ENCODE data around the gene LRRC1.

The LRRC1 gene

DNA sequence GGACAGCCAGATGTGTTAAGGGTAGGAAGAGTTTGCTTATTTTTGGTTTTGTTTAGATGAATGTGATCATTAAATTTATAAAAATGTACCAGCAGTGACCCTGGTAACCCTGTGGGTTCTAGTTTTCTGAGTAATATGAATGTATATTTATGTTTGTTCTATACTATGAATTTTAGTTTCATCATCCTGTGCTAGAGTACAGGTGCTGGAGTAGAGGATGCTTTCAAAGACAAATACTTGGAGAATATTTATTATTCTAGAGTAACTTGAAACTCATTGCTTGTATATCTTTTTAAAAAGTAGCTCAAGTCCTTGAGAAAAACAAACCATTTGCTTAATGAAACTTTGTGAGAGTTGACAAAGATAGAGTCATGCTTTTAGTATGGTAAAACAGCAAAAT is 7.8 kb downstream of the LRRC1 start:
- Histone ChIP-seq H2BK12ac (ENCODE audit: low read length in 2 of 2) (no peak overlapping the region), H2BK15ac (ENCODE audit: low read depth, poor library complexity, severe bottlenecking) (no peak overlapping the region), H3K27me3 (ENCODE audit: control insufficient read depth in 1 of 2, insufficient read depth in 1 of 2, low read length in 2 of 2) (no peaks in the 10 kb centered on the region), H3K9ac (ENCODE audit: low read length) (no peak overlapping the region), H3K4me3 (ENCODE audit: insufficient read depth in 1 of 2, low read depth in 1 of 2, low read length in 2 of 2) (no peak overlapping the region), H3K79me1 (replicated peaks; ENCODE audit: low read length, poor library complexity, severe bottlenecking) (peaks cover 36% of the 10 kb centered on the region), H3K27ac (ENCODE audit: low read length, poor library complexity, severe bottlenecking) (no peak overlapping the region), H3K4me1 (ENCODE audit: control insufficient read depth, insufficient read depth, low read depth, low read length) (peaks cover 6% of the 10 kb centered on the region), H2BK5ac (ENCODE audit: low read depth, low read length, poor library complexity, severe bottlenecking) (no peak overlapping the region), H3K36me3 (ENCODE audit: control insufficient read depth in 1 of 2, insufficient read depth in 2 of 2, low read depth in 1 of 2, low read length in 2 of 2) (no peaks in the 10 kb centered on the region), H3K23ac (ENCODE audit: low read length in 2 of 2) (no peak overlapping the region), H3K9me3 (ENCODE audit: control insufficient read depth, low read length) (no peaks in the 10 kb centered on the region), H2BK120ac (ENCODE audit: low read depth, low read length) (no peak overlapping the region), H4K8ac (ENCODE audit: low read length) (no peak overlapping the region), H4K91ac (ENCODE audit: low read length) (no peak overlapping the region), H2AFZ (ENCODE audit: low read depth, low read length) (no peak overlapping the region), H3K14ac (ENCODE audit: low read length in 2 of 2) (no peak overlapping the region), H3K4me2 (ENCODE audit: low read length, poor library complexity, severe bottlenecking) (peak overlapping the region; percentile 0), H3K4ac (ENCODE audit: low read depth in 1 of 2, low read length in 2 of 2) (no peak overlapping the region), H2AK5ac (ENCODE audit: low read length, severe bottlenecking) (no peak overlapping the region), H3K18ac (ENCODE audit: low read depth in 1 of 2, low read length in 2 of 2) (no peak overlapping the region)
- DNase-seq: no peak

DNA sequence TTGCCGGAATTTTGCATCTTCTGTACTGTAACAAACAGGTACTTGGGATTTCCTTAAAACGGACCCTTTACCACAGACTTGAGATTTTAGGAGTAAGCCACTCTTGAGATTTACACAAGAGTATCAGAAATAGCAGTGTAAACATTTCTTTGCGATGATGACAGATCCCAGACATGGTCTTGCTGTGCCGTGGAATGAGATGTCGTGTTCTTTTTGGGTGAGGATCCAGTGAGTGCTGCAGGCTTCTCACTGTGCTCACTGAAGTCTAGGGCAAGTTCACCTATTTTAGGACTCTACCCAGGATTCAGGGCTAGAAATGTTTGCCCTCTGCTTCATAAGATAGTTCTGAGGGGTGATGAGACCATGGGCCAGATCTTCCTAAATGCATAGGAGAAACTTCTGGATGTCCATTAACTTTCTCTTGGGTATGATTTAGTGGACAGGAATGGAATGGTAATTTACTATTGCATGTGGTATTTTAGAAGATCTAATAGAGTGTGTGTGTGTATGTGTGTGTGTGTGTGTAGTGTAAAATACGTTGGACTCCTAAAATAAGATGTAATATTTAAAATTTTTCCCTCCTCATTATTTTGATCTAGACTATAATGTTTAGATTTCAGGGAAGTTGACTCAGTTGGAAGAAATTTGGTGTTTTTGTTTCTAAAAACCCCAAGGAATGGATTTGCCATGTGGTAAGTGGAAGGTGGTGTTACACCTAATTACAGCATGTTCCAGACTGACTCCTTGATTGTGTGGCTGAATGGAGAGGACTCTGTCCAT is 8.5 kb downstream of the LRRC1 start:
- H3K23ac ChIP-seq (ENCODE audit: low read length in 2 of 2): no peak overlapping the region
- peak overlapping the region; percentile 0 for H3K4me2 ChIP-seq (ENCODE audit: low read length, poor library complexity, severe bottlenecking)
- H2BK5ac ChIP-seq (ENCODE audit: low read depth, low read length, poor library complexity, severe bottlenecking): no peak overlapping the region
- peak overlapping the region; percentile 59 for H2AK5ac ChIP-seq (ENCODE audit: low read length, severe bottlenecking)
- H2BK120ac ChIP-seq (ENCODE audit: low read depth, low read length): no peak overlapping the region
- no peak overlapping the region for H3K9ac ChIP-seq (ENCODE audit: low read length)
- peak; percentile 44 for DNase-seq
- H3K4ac ChIP-seq (ENCODE audit: low read depth in 1 of 2, low read length in 2 of 2): no peak overlapping the region
- no peak overlapping the region for H2AFZ ChIP-seq (ENCODE audit: low read depth, low read length)
- H3K9me3 ChIP-seq (ENCODE audit: control insufficient read depth, low read length): no peaks in the 10 kb centered on the region
- H3K14ac ChIP-seq (ENCODE audit: low read length in 2 of 2): no peak overlapping the region
- peaks cover 40% of the 10 kb centered on the region for H3K79me1 ChIP-seq (replicated peaks; ENCODE audit: low read length, poor library complexity, severe bottlenecking)
- H4K8ac ChIP-seq (ENCODE audit: low read length): no peak overlapping the region
- H3K27me3 ChIP-seq (ENCODE audit: control insufficient read depth in 1 of 2, insufficient read depth in 1 of 2, low read length in 2 of 2): no peaks in the 10 kb centered on the region
- no peak overlapping the region for H3K27ac ChIP-seq (ENCODE audit: low read length, poor library complexity, severe bottlenecking)
- WGBS: 44% methylated on average over 4 of the region's 6 CpGs
- no peak overlapping the region for H2BK12ac ChIP-seq (ENCODE audit: low read length in 2 of 2)
- H2BK15ac ChIP-seq (ENCODE audit: low read depth, poor library complexity, severe bottlenecking): no peak overlapping the region
- no peaks in the 10 kb centered on the region for H3K36me3 ChIP-seq (ENCODE audit: control insufficient read depth in 1 of 2, insufficient read depth in 2 of 2, low read depth in 1 of 2, low read length in 2 of 2)
- H4K91ac ChIP-seq (ENCODE audit: low read length): no peak overlapping the region
- H3K4me1 ChIP-seq (ENCODE audit: control insufficient read depth, insufficient read depth, low read depth, low read length): peaks cover 6% of the 10 kb centered on the region
- no peak overlapping the region for H3K4me3 ChIP-seq (ENCODE audit: insufficient read depth in 1 of 2, low read depth in 1 of 2, low read length in 2 of 2)
- H3K18ac ChIP-seq (ENCODE audit: low read depth in 1 of 2, low read length in 2 of 2): no peak overlapping the region

DNA sequence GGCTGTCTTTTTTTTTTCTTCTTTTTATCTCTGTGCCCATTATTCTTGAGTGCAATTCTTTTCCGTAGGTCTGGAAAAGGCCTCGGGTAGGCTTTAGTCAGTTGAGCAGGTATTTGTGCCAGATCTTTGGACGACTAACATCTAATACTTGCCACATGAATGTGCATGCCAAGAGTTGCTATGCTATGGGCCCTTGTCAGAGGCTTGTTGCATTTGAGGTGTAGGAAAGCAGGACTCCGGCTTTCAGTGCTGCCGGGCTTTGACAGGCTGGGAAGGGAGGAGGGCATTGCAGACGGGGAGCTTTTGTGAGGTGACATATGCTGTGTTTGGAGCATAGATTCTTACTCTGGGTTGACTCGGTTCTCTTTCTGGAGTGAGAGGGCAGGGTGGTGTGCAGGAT is 10.2 kb downstream of the LRRC1 start:
- H3K4me2 ChIP-seq (ENCODE audit: low read length, poor library complexity, severe bottlenecking): no peak overlapping the region
- no peak overlapping the region for H3K14ac ChIP-seq (ENCODE audit: low read length in 2 of 2)
- no peak overlapping the region for H3K27ac ChIP-seq (ENCODE audit: low read length, poor library complexity, severe bottlenecking)
- WGBS: 96% methylated on average over 6 of the region's 7 CpGs
- H4K91ac ChIP-seq (ENCODE audit: low read length): no peak overlapping the region
- no peak overlapping the region for H2BK120ac ChIP-seq (ENCODE audit: low read depth, low read length)
- no peak overlapping the region for H3K9ac ChIP-seq (ENCODE audit: low read length)
- H3K27me3 ChIP-seq (ENCODE audit: control insufficient read depth in 1 of 2, insufficient read depth in 1 of 2, low read length in 2 of 2): no peaks in the 10 kb centered on the region
- H4K8ac ChIP-seq (ENCODE audit: low read length): no peak overlapping the region
- H3K36me3 ChIP-seq (ENCODE audit: control insufficient read depth in 1 of 2, insufficient read depth in 2 of 2, low read depth in 1 of 2, low read length in 2 of 2): no peaks in the 10 kb centered on the region
- H2BK12ac ChIP-seq (ENCODE audit: low read length in 2 of 2): no peak overlapping the region
- H3K4ac ChIP-seq (ENCODE audit: low read depth in 1 of 2, low read length in 2 of 2): no peak overlapping the region
- H3K18ac ChIP-seq (ENCODE audit: low read depth in 1 of 2, low read length in 2 of 2): no peak overlapping the region
- no peak overlapping the region for H2BK5ac ChIP-seq (ENCODE audit: low read depth, low read length, poor library complexity, severe bottlenecking)
- H3K23ac ChIP-seq (ENCODE audit: low read length in 2 of 2): no peak overlapping the region
- H3K4me3 ChIP-seq (ENCODE audit: insufficient read depth in 1 of 2, low read depth in 1 of 2, low read length in 2 of 2): no peak overlapping the region
- no peaks in the 10 kb centered on the region for H3K9me3 ChIP-seq (ENCODE audit: control insufficient read depth, low read length)
- H3K4me1 ChIP-seq (ENCODE audit: control insufficient read depth, insufficient read depth, low read depth, low read length): peaks cover 6% of the 10 kb centered on the region
- peaks cover 39% of the 10 kb centered on the region for H3K79me1 ChIP-seq (replicated peaks; ENCODE audit: low read length, poor library complexity, severe bottlenecking)
- DNase-seq: no peak
- no peak overlapping the region for H2BK15ac ChIP-seq (ENCODE audit: low read depth, poor library complexity, severe bottlenecking)
- H2AFZ ChIP-seq (ENCODE audit: low read depth, low read length): no peak overlapping the region
- no peak overlapping the region for H2AK5ac ChIP-seq (ENCODE audit: low read length, severe bottlenecking)

DNA sequence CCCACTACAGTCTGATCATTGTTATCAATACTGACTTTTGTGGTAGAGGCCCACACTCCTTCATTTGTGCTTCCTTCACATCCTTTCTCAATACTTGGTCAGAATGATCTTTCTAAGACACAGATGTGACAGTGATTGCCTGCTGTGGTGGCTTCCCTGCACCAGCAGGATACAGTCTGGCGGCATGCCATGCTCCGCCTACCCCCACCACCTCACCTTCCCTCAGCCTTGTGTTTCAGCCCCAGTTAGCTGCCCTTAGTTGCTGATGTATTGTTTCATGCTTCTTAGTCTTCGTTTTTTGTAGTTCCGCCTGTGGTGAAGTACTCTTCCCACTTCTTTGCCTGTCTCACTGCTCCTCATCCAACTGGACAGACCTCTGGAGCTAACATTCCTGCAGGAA is 10.9 kb downstream of the LRRC1 start:
- H3K27me3 ChIP-seq (ENCODE audit: control insufficient read depth in 1 of 2, insufficient read depth in 1 of 2, low read length in 2 of 2): no peaks in the 10 kb centered on the region
- H3K4ac ChIP-seq (ENCODE audit: low read depth in 1 of 2, low read length in 2 of 2): no peak overlapping the region
- H3K14ac ChIP-seq (ENCODE audit: low read length in 2 of 2): no peak overlapping the region
- no peaks in the 10 kb centered on the region for H3K9me3 ChIP-seq (ENCODE audit: control insufficient read depth, low read length)
- peaks cover 39% of the 10 kb centered on the region for H3K79me1 ChIP-seq (replicated peaks; ENCODE audit: low read length, poor library complexity, severe bottlenecking)
- H4K91ac ChIP-seq (ENCODE audit: low read length): peak overlapping the region; percentile 83
- no peak overlapping the region for H2BK120ac ChIP-seq (ENCODE audit: low read depth, low read length)
- H3K9ac ChIP-seq (ENCODE audit: low read length): no peak overlapping the region
- no peak overlapping the region for H3K4me2 ChIP-seq (ENCODE audit: low read length, poor library complexity, severe bottlenecking)
- no peak overlapping the region for H2AFZ ChIP-seq (ENCODE audit: low read depth, low read length)
- no peak overlapping the region for H2BK5ac ChIP-seq (ENCODE audit: low read depth, low read length, poor library complexity, severe bottlenecking)
- H4K8ac ChIP-seq (ENCODE audit: low read length): no peak overlapping the region
- no peak overlapping the region for H3K27ac ChIP-seq (ENCODE audit: low read length, poor library complexity, severe bottlenecking)
- DNase-seq: no peak
- H3K4me1 ChIP-seq (ENCODE audit: control insufficient read depth, insufficient read depth, low read depth, low read length): peaks cover 6% of the 10 kb centered on the region
- WGBS: 79% methylated on average over 4 of the region's 4 CpGs
- no peak overlapping the region for H3K23ac ChIP-seq (ENCODE audit: low read length in 2 of 2)
- no peak overlapping the region for H2BK12ac ChIP-seq (ENCODE audit: low read length in 2 of 2)
- H3K36me3 ChIP-seq (ENCODE audit: control insufficient read depth in 1 of 2, insufficient read depth in 2 of 2, low read depth in 1 of 2, low read length in 2 of 2): no peaks in the 10 kb centered on the region
- H3K4me3 ChIP-seq (ENCODE audit: insufficient read depth in 1 of 2, low read depth in 1 of 2, low read length in 2 of 2): no peak overlapping the region
- H2BK15ac ChIP-seq (ENCODE audit: low read depth, poor library complexity, severe bottlenecking): no peak overlapping the region
- H3K18ac ChIP-seq (ENCODE audit: low read depth in 1 of 2, low read length in 2 of 2): no peak overlapping the region
- H2AK5ac ChIP-seq (ENCODE audit: low read length, severe bottlenecking): no peak overlapping the region
